GM19467 (cell line): ENCODE data around the gene SELPLG.
"Not testable (repeated sequence)": the region's sequence is repeated elsewhere in the genome, so short reads cannot be mapped to it uniquely, and the experiment has no call there.

Experiments
- ATAC-seq: cut with Tn5 transposase; IDR thresholded peaks from one replicate; pipeline ENCODE4 v1.9.1; 2021; ENCODE audit warnings: mild to moderate bottlenecking, moderate library complexity; ENCODE audit not compliant: unreplicated experiment

The SELPLG gene

DNA sequence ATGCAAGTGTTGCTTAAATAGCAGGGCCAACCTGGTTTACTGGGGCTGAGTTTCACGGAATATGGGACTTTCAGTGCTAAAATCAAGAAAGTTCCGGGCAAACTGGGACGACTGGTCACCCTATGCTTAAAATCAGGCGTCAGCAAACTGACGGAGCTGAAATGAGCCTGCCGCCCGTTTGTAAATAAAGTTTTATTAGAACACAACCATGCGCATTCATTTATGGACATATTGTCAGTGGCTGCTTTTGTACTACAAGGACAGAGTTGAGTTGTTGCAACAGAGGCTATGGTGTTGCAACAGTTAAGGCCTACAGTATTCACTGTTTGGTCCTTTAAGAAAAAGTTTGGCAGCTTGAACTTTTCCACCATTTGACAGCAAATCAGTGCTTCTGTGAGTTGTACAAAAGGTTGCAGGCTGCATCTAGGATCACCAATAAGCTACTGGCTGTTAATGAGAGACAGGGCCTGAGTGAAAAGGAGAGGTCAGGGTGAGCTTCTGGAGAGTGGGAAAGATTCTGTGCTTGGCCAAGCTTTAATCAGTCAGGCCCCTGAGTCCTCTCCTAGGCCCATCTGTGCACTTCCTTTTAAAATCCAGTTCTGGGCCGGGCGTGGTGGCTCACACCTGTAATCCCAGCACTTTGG is 13.3 kb downstream of the SELPLG start:
- no peak for ATAC-seq

DNA sequence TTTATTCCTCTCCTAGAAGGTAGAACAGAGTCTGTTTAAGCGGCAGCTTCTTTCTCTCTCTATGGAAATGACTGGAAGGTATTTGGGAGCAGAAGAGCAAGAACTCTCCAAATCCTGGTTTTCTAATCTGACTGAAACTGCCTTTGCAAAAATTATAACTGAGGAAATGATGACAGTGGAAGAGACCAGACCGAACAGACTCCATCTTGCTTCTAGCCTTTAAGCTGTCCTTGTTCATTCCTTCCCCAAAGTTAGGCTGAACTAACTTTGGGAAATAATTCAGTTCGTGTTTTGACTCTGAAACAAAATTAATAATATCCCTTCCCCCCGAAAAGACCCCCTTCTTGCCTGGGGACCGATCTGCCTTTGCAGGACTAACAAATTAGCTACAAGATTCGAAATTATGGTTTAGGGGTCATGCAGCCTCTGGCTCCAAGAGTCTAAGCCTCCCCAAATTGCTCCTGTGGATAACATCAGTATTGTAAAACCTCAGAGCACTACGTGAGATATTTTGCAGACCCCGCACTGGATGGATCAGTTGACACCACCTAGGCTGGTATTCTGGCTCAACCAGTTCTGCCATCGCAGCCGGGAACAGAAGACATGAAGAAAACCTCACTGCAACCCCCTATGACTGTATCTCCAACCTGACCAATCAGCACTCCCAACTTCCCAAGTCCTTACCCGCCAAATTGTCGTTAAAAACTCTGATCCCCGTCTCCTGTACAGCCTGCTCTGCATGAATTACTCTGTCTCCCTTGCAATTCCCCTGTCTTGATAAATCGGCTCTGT is 14.1 kb downstream of the SELPLG start:
- ATAC-seq = no peak

DNA sequence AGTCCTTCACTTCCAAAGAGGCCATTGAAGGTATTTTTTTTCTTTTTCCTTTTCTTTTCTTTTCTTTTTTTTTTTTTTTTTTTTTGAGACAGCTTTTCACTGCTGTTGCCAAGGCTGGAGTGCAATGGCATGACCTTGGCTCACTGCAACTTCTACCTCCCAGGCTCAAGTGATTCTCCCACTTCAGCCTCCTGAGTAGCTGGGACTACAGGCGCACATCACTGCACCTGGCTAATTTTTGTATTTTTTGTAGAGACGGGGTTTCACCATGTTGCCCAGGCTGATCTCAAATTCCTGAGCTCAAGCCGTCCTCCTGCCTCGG is 14.8 kb downstream of the SELPLG start:
- not testable (repeated sequence) for ATAC-seq

DNA sequence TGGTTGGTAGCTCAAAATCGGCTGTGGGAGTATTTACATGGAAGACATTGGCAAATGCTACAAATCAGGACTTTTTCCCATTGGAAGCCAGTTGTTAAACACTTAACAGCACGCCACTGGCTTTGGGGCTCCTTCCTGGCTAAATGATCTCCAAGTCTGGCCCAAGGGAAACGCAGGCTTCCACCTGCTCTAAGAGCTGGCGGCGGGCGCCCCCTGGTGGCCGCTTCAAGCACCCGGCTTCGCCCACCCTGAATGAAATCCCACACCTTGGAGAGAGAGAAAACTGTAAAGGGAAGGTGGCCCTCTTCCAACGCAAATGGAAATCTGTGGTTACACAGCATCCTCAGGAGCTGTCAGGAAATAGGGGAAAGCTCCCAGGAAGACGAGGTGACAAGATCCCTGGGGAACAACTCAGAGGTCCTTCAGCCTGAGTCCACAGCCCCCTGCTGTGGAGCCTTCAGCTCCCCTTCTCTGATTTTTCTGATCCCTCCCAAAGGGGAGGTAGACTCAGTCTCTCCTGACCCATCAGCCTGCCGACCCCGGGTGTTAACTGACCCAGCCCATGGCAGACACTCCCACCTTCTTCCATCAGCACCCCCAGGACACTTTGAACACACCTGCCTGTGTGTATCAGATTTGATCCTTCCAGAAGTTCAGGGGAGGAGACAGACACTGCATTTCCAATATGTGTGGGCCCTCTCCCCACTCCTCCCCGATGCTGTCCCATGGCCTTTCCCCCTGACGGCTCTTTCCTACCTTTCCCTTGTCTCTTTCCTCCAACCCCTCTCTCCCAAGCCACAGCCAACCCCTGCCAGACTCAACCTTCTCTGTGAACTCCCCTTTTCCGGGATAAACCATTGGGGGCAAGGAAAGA is 15.4 kb downstream of the SELPLG start:
- ATAC-seq = peak; percentile 43

DNA sequence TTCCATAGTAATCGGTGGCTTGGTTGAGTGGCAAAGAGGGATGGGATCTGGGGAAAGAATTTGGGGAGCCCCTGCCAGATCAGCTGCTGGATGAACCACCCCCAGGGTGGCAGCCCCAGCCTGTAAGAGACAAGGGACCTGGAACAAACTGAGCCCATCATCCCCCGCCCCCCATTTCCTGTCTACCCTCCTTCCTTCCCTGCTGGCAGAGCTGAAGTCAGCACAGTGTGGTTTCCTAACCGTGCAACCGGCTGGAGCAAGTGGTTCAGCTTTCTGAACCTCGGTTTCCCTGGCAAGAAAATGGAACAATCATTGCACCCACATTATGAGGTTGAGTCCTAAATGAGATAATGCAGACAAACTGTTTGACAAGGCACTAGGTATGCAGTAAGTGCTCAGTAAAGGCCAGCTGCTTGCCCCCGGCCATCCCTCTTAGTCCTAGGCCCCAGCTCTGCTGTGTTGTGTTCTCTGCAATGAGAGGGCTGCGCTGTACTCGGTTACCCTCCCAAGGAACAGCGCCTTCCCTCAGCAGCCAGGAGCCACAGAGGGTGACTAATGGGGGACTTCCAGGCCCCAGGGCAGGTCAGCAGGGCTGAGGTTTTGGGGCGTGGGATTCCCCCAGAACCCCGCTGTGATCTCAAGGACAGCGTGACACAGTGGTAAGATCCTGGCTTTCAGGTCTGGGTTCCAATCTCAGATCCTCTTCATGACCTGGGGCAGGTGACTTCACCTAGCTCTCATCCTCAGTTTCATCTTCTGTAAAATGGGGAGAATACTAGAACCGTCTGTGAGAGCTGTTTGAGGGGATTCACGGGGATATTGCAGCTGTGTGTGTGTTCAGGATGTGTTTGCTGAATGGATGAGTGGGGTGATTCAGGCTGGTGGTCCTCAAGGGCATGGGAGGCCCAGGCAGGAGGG is 16.5 kb downstream of the SELPLG start:
- ATAC-seq = peak; percentile 60

DNA sequence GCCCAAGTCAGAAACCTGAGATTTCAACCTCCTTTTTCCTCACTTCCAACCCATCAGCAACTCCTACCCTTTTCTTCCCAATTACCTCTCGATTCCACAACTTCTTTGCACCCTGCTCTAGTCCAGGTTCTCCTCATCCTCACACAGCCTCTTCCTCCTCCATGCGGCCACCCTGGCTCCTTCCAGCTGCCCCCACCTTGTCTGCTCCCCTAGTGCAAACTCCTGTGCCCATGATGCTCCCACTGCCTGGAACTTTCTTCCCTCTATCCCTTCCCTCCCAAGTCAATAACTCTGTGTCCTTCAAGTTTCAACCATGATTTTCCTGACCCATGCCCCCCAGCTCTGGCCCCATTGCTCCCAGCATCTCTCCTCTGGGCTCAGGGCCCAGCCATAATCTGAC is 17.3 kb downstream of the SELPLG start:
- ATAC-seq = no peak

DNA sequence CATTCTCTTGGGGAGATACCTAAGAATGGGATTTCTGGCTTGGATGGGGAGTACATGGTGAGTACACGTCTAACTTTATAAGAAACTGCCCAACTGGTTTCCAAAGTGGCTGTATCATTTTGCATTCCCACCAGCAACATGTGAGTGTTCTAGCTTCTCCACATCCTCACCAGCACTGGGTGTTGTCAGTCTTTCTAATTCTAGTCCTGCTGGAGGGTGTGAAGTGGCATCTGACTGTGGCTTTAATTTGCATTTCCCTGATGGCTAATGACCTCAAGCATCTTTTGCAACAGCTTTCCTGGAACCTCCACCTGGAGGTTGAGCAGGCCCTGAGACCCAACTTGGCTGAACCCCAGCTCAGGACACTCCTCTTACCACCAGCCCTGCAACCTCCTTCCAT is 17.8 kb downstream of the SELPLG start:
- ATAC-seq = no peak

DNA sequence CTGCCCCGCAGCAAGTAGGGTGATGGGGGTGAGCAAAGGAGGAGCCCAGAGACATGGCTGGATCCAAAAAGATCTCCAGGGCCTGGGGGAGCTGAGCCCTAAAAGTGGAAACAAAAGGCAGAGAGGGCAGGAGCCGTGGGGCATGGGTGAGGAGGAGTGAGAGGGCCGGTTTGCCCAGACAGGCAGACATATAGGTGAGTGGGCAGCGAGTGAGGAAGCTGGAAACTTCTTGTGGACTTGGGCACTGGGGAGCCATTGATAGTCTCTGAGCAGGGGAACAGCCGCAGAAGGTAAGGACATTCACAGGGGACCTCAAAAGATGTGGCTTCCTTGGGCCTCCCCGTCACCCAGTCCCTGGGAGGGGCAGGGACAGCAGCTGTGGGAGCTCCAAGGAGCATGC is 19.1 kb downstream of the SELPLG start:
- ATAC-seq = no peak

DNA sequence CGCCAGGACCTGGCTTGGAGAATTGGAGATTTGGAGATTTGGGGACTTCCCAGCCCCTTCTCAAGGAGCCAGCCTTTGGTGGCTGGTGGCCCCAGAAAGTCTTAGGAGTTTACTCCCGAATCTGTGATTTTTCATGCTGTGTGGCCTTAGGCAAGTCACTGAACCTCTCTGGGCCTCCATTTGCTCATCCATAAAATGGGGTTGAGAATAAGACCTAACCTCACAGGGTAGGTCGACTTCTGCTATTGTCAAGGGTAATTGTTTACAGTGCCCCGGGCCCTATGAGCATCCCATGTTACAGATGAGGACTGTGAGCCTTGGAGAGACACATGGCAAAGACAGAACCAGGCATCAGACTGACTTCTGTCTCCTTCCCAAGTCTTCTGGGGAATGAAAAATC is 19.7 kb downstream of the SELPLG start:
- ATAC-seq = no peak

DNA sequence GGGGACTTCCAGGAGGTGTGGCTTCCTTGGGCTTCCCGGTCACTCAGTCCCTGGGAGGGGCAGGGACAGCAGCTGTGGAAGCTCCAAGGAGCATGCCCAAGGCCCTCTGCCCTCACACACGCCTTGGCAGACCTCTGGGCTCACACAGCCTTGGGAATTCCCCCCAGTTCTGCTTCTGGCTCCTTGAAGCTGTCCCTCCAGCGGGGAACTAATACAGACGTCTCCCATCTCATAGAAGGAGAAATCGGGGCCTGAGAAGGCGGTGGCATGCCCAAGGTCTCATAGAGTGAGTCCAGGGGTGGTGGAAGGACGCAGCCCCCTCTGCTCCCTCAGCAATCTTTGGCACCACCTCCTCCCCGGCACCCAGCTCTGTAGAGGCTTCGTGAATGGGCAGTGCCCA is 20.1 kb downstream of the SELPLG start:
- no peak for ATAC-seq

DNA sequence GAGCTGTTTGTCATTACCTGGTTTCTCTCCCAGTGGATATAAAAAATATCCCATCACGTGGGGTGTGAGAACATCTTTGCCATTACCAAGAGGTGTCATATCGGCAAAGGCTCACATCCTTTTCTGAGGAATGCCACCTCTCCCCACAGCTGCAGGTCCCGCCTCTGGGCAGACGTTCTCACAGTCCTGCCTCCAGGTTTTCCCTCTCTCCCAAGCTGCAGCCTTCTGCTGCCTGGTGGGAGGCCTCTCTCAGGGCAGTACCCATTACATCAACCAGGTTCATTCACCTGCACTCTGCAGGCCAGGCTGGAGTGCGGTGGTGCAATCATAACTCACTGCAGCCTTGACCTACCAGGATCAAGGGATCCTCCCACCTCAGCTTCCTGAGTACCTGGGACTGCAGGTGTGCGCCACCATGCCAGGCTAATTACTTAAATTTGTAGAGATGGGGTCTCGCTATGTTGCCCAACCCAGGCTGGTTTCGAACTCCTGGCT is 20.9 kb downstream of the SELPLG start:
- ATAC-seq = no peak

DNA sequence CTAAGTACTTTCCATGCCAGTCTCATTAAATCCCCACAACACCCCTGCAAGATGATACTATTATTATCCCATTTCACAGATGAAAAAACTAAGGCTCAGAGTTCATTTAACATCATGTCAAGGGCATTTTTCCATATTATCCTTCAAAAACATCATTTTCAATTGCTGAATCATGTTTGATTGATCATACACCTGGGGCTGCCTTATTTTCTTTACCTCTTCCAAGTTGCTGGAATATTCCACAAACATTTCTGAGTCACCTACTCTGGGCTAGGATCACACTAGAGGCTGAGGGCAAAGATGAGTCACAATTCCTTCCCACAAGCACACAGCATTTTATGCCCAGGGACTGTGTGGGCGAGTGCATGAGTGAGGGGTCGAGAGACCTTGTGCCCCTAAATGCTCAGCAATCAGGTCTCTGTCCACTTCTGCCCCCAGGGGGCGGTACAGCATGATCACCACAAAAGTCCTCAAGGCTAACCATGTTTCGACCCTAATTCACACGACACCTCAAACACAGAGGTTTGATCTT is 21.7 kb downstream of the SELPLG start:
- ATAC-seq = no peak

DNA sequence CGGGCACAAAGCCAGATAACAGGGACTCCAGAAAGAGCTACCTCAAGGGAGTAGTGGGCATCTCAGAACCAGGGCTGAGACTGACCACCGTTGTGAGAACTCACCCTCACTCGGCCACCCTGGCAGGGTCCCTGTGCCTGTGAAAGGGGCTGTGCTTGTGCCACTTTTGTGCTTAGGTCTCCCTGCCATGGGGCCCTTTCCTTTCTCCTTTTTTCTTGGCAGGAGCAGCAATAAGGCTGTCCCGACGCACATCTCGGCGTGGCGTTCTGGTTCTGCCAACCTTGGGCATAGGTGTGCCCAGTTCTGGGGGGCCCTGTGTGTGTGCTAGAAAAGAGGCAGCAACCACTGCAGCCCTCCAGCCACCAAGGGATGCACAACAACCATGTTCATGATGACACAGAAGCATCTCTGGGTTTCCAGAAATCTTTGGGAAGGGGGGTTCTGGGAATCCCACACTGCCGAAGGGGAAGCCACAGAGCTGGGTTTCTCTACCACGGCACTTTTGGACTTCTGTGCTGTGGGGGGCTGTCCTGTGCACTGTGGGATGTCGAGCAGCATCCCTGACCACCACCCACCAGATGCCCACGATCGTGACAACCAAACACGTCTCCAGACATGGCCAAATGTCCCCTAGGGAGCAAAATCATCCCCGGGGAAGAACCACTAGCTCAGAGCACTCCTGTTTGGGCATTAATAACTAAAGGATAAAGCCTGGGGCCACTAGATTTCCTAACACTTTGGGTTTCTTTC is 22.7 kb downstream of the SELPLG start:
- no peak for ATAC-seq

DNA sequence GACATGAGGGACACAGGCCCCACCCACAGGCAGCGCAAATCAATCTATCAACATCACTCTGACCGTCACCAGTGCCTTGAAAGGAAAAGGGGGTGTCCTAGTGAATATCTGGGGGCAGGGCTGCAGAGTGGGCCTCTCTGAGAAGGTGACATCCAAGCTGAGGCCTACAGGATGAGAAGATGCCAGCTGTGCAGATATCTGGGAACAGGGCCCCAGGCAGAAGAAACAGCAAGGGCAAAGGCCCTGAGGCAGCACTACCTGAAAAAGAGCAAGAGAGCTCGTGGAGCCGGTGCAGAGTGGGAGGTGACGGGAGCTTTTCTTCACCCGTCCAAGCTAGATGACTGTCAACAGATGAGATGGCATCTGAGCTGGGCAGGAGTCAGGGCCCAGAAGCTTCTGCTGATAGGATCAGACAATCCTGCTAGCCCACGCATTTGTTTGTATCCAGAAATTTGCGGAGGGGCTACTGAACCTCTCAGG is 23.3 kb downstream of the SELPLG start:
- ATAC-seq = no peak

DNA sequence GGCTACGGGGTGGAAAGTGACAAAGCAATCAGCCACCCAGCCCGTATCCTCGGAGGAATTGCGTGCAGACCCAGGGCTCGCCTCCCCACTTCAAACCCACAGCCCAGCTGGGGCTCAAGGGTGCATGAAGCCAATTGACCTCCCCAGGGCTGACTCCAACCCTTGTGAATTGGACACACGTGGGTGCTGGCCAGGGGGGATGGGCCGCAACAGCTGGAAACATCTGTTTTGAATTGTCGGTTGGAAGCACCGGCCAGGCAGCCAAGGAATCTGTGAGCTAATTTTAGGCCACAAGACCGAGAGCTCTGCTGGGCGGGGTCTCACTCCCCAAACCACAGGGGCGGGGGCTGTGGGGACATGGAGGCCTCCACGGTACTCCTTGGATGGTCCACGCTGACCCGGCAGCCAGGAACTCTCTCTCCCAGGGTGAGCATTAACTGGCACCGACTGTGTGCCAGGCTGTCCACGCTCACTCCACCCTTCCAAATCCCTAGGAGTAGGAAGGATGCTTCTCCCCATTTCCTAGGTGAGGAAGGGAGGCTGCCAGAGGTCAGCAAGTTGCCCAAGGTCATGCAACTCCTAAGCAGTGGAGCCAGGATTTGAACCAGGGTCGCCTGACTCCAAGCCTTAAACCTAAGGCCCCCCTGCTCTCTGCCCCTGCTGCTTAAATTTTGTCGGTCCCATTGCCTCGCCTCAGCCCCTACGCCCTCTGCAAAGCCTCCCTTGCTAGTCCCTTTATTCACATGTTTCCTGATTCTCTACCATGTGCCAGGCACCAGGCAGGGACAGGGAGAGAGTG is 24.0 kb downstream of the SELPLG start:
- ATAC-seq = no peak

DNA sequence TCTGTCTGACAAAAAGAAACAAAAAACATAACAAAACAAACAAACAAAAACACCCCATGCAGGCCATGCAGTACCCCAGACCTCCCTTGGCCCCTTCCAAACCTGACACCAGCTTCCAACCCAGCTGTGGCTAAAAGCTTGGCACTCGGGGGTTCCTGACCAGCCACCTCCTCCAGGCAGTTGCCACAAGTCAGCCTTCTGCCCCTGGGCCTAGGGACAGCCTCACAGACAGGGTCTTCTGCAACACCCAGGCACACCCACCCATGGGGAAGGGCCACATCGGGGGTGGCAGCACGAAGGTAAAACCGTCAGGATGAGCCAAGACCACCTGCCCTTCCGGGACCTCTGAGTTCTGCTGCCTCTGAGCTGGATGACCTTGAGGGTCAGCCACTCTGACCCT is 25.1 kb downstream of the SELPLG start:
- no peak for ATAC-seq

DNA sequence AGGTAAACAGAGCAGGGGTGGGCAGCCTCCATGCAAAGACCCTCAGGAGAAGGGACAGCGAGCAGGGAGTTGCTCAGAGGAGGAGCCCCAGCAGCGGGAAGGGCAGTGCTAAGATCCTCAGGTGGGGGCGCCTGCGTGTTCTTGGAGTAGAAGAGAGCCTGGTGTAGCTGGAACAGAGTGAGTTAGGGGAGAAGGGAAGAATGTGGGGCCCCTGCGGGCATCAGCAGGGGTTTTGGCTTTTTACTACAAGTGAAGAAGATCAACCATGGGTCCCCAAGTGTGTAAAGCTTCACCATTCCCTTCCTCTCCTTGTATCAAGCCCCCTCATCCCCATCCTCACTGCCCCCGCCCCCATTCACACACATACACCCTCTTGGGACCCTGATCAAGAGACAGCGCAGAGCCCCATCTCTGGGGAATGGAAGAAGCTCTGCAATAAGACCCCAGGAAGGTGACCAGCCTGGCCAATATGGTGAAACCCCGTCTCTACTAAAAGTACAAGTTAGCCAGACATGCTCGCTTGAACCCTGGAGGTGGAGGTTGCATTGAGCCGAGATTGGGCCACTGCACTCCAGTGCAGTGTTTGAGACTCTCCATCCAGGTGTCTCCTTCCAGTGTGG is 25.6 kb downstream of the SELPLG start:
- no peak for ATAC-seq

DNA sequence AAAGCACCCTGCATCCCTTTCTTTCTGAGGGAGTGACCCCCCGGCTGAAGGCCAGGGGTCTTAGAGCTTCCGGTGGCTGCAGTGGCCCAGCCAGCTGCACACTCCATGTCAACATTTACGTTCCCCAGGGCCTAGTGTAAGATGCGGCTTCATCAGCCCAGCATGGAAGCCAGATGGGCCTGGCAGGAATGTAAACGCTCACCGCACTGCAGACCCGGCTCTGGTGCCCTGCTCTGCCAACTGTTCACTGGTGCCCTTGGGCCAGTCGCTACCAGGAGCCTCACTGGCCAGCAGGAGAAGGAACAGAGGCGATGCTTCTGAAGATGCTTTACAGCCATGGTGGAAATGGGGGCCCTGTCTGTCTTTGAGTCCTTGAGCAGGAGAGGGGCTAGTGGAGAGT is 27.2 kb downstream of the SELPLG start:
- no peak for ATAC-seq
